Mammary epithelial cell (primary cell): ENCODE measurements around the gene SPDYE8.
"Not testable (repeated sequence)": the region's sequence is repeated elsewhere in the genome, so short reads cannot be mapped to it uniquely, and the experiment has no call there.

Source experiments
- CTCF ChIP-seq, 2 donors: IDR thresholded peaks in 1 of 2; conservative IDR thresholded peaks in 1 of 2; 2 replicates each; pipeline ENCODE4 v1.5.1; 2011 to 2012; ENCODE audit warnings: inconsistent platforms in 2 of 2, low read length in 2 of 2, mild to moderate bottlenecking in 2 of 2, control low read depth in 1 of 2, low read depth in 1 of 2; ENCODE audit not compliant: insufficient read depth in 1 of 2; ENCODE audit errors: extremely low read depth in 1 of 2
- EZH2 ChIP-seq: IDR thresholded peaks from 2 replicates; pipeline ENCODE4 v1.6.1; 2012; ENCODE audit warnings: low read length, inconsistent platforms, borderline replicate concordance

GRCh38 chr7:72995484-72995883 lies 34.1 kb downstream of the SPDYE8 start:
- TF ChIP-seq CTCF (conservative IDR thresholded peaks at IDR 0.05 in 1 of 2, IDR thresholded peaks at IDR 0.05 in 1 of 2; ENCODE audit: extremely low read depth in 1 of 2, insufficient read depth in 1 of 2, low read depth in 1 of 2, low read length in 2 of 2); EZH2: not testable (repeated sequence)
